Stomach (tissue), 9 donors: Measurements from ENCODE around the gene TOX2. TPM values are rescaled to one million over a fixed set of nuclear protein-coding genes. Genes with fewer than 3 reads are reported as not detected.

ENCODE experiments used
- DNase-seq, 2 donors: peaks; one replicate each; pipeline versions ENCODE4 v3.0.0 to v3.0.0-alpha.2; 2013 to 2019
- H3K27ac ChIP-seq, 5 donors: fragments of 200-600 bp in 4 of 5; sonication (generic) in 4 of 5; one replicate each; pipeline ENCODE4 v1.5.1; 2013 to 2019; ENCODE audit warnings: mild to moderate bottlenecking in 1 of 5, moderate library complexity in 1 of 5
- H3K27me3 ChIP-seq, 3 donors: fragments of 200-600 bp; sonication (generic); one replicate each; pipeline ENCODE4 v1.5.1; 2017 to 2019; ENCODE audit warnings: mixed run types in 1 of 3
- H3K36me3 ChIP-seq, 4 donors: fragments of 200-600 bp; sonication (generic); 1 replicate in 3 of 4; 2 replicates in 1 of 4; pipeline ENCODE4 v1.5.1; 2016 to 2019
- H3K4me1 ChIP-seq, 4 donors: fragments of 200-600 bp; sonication (generic); one replicate each; pipeline ENCODE4 v1.5.1; 2016 to 2019
- H3K4me3 ChIP-seq, 4 donors: fragments of 200-600 bp; sonication (generic) in 3 of 4; one replicate each; pipeline ENCODE4 v1.5.1; 2016 to 2019; ENCODE audit warnings: mild to moderate bottlenecking in 1 of 4
- H3K9me3 ChIP-seq, 4 donors: fragments of 200-600 bp; sonication (generic); one replicate each; pipeline ENCODE4 v1.5.1; 2016 to 2019
- EP300 ChIP-seq: sonication (generic); formaldehyde crosslinking; IDR thresholded peaks from one replicate; pipeline ENCODE4 v1.6.1; 2017; ENCODE audit warnings: antibody characterized with exemption
- POLR2A ChIP-seq, 4 donors: fragments of 450-650 bp; IDR thresholded peaks; one replicate each; pipeline ENCODE4 v1.6.1; 2016; ENCODE audit warnings: antibody characterized with exemption in 4 of 4, control low read depth in 2 of 4, mild to moderate bottlenecking in 1 of 4, moderate library complexity in 1 of 4
- POLR2AphosphoS5 ChIP-seq, 3 donors: sonication (generic); formaldehyde crosslinking; IDR thresholded peaks; one replicate each; pipeline ENCODE4 v1.6.1; 2016; ENCODE audit warnings: antibody characterized with exemption in 3 of 3
- WGBS, 5 donors: extraction: QIAGEN DNeasy Blood & Tissue Kit in 3 of 5; methylation state at CpG; one replicate each; pipeline versions ENCODE4 v1.1.5 to v1.1.7; 2013 to 2018; 5-methylcytosine and 5-hydroxymethylcytosine counted together
- intact Hi-C: fragments of 100-400 bp; cut with DNase I; formaldehyde crosslinking; loops from one replicate; pipeline ENCODE4 v1.15.1; 2023; ENCODE audit warnings: low total_unique reads
- polyA plus RNA-seq, 3 donors: library from polyadenylated mRNA; stranded (reverse); fragments of 200-250 nt; gene quantifications; one replicate each; pipeline ENCODE4 v1.2.3, GENCODE V29; 2013
- total RNA-seq, 5 donors: library from RNA; depleted of rRNA; stranded (reverse); fragments of >200 nt; gene quantifications; one replicate each; pipeline versions ENCODE4 v1.1.0 to v1.2.3, GENCODE V29; 2014 to 2016
- TF ChIP-seq, protein P1 (sequence below), 7 experiments: fragments of 450-650 bp in 4 of 7; fragments of 200-600 bp in 3 of 7; sonication (generic) in 3 of 7; IDR thresholded peaks; one replicate each; pipeline ENCODE4 v1.5.1; 2016 to 2019; ENCODE audit warnings: antibody characterized with exemption in 7 of 7, control low read depth in 2 of 7, mild to moderate bottlenecking in 1 of 7
- donor health status: healthy with polysubstance abuse.
- donor health status: Bipolar disorder and iron deficiency.
- donor health status: healthy.

TOX2 gene
- total and polyA plus RNA-seq, 8 donors = 0.87 to 20.2 (median 7.0) TPM; not detected in 1

GRCh38 chr20:43893930-43894329 is 20.7 kb upstream of the TOX2 start:
- no peak for TF ChIP-seq EP300
- TF ChIP-seq, protein P1, sequence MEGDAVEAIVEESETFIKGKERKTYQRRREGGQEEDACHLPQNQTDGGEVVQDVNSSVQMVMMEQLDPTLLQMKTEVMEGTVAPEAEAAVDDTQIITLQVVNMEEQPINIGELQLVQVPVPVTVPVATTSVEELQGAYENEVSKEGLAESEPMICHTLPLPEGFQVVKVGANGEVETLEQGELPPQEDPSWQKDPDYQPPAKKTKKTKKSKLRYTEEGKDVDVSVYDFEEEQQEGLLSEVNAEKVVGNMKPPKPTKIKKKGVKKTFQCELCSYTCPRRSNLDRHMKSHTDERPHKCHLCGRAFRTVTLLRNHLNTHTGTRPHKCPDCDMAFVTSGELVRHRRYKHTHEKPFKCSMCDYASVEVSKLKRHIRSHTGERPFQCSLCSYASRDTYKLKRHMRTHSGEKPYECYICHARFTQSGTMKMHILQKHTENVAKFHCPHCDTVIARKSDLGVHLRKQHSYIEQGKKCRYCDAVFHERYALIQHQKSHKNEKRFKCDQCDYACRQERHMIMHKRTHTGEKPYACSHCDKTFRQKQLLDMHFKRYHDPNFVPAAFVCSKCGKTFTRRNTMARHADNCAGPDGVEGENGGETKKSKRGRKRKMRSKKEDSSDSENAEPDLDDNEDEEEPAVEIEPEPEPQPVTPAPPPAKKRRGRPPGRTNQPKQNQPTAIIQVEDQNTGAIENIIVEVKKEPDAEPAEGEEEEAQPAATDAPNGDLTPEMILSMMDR (IDR thresholded peaks at IDR 0.05) = no peak
- TF ChIP-seq POLR2A (IDR thresholded peaks at IDR 0.05) = no peak
- TF ChIP-seq POLR2AphosphoS5 (IDR thresholded peaks at IDR 0.05) = no peak
- intact Hi-C loops = no loop called here
- Histone ChIP-seq H3K4me3 (no peak overlapping the region), H3K4me1 (no peaks in the 10 kb centered on the region), H3K27me3 (peaks cover 0 to 13% (median 0%) of the 10 kb centered on the region in 3 donors), H3K36me3 (no peaks in the 10 kb centered on the region), H3K9me3 (peaks cover 0 to 37% (median 23%) of the 10 kb centered on the region in 4 donors), H3K27ac (no peak overlapping the region)
- DNase-seq = no peak
- WGBS, 5 donors = 21 to 41% (median 33%) methylated on average over 2 of the region's 2 CpGs

DNA sequence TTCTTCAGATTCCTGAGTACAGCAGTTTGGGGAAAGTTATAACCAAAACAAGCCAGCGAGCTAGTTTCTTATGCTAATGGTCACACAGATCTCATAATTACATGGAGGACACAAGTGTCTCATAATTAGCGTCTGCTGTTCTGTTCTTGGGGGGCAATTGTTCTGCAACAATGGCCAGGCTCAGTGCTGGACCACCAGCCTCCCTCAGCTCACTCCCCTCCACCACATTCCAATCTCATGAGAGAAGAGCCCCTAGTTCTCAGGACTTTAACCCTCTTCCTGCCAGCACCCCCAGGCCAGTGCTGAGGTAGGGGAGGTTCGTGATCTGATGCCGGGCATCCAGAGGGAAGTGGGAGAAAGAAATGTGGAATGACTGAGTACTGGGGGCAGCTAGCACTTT is 20.2 kb upstream of the TOX2 start:
- Histone ChIP-seq H3K36me3 (no peaks in the 10 kb centered on the region), H3K4me1 (peaks cover 0 to 3% (median 0%) of the 10 kb centered on the region in 4 donors), H3K4me3 (no peak overlapping the region), H3K27ac (no peak overlapping the region), H3K9me3 (peaks cover 0 to 35% (median 18%) of the 10 kb centered on the region in 4 donors), H3K27me3 (peaks cover 0 to 16% (median 0%) of the 10 kb centered on the region in 3 donors)
- intact Hi-C loops = no loop called here
- DNase-seq = no peak
- no peak for TF ChIP-seq POLR2A (IDR thresholded peaks at IDR 0.05)
- TF ChIP-seq, protein P1 (IDR thresholded peaks at IDR 0.05) = no peak
- TF ChIP-seq EP300 = no peak
- TF ChIP-seq POLR2AphosphoS5 (IDR thresholded peaks at IDR 0.05) = no peak
- WGBS, 5 donors = 29 to 42% (median 38%) methylated on average over 4 of the region's 4 CpGs

DNA sequence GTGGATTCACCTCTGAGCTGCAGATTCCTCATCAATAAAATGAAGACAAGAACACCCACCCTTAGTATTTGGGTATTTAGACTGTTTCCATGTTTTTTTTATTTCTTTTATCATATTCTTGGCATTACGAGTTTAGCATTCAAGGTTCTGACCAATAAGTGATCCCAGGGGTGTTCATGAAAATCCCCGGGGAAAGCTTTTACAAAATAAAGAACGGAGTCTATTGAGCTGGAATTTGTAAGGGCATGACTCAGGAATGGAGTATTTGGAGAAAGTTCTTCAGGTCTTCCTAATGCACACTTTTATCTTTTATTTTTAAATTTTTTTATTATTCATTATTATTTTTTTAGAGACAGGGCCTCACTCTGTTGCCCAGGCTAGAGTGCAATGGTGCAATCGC is 19.4 kb upstream of the TOX2 start:
- H3K27me3 ChIP-seq = peaks cover 0 to 18% (median 0%) of the 10 kb centered on the region in 3 donors
- H3K9me3 ChIP-seq = peaks cover 0 to 29% (median 11%) of the 10 kb centered on the region in 4 donors
- H3K36me3 ChIP-seq = no peaks in the 10 kb centered on the region
- H3K27ac ChIP-seq = no peak overlapping the region
- intact Hi-C loops = no loop called here
- no peak for TF ChIP-seq POLR2AphosphoS5 (IDR thresholded peaks at IDR 0.05)
- no peak for TF ChIP-seq EP300
- no peak for TF ChIP-seq POLR2A (IDR thresholded peaks at IDR 0.05)
- TF ChIP-seq, protein P1 (IDR thresholded peaks at IDR 0.05) = no peak
- WGBS, 5 donors = 87 to 91% (median 90%) methylated on average over 4 of the region's 4 CpGs
- H3K4me3 ChIP-seq = no peak overlapping the region
- DNase-seq = no peak
- H3K4me1 ChIP-seq = peaks cover 0 to 10% (median 0%) of the 10 kb centered on the region in 4 donors

DNA sequence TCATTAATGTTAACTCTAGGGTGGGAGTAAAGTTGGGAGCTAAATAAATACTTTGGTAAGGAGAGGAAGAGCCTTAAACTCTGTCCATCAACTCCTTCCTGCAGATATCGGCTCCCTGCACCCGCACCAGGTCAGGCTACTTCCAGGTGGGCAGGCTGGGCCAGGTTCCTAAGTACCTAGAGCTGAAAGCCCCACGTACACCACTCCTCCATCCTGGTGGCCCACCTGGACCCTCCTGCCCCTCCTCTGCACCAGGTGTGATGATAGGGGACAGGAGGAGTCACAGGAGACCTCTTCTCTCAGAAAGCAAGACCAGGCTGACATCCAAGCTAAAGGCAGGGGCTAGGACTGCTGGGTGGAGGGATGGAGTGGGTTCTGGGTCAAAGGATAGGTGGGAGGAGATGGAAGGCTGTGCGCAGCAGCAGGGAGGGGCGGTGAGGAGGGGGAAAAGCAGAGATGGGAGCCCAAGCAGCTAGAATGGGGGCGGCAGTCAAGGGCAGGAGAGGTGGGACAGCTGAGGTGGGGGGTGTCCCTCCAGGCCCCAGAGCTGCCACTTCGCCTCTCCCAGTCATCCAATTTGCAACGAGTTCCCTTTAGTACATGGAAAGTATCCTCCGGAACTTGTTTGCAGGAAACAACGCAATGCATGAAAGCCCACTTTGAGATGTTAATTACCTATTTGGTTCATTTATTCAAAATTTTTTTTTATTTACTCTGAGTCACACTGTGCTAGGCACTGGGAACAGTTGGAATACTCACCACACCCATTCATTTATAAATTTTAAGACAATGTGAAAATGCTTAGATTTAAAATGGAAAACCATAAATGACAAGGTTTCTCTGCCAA is 15.2 kb upstream of the TOX2 start:
- intact Hi-C loops = no loop called here
- H3K36me3 ChIP-seq = no peaks in the 10 kb centered on the region
- no peaks in the 10 kb centered on the region for H3K9me3 ChIP-seq
- peaks cover 0 to 17% (median 0%) of the 10 kb centered on the region in 3 donors for H3K27me3 ChIP-seq
- WGBS, 5 donors = 55 to 73% (median 64%) methylated on average over 10 of the region's 10 CpGs
- TF ChIP-seq, protein P1 (IDR thresholded peaks at IDR 0.05) = no peak
- no peak for TF ChIP-seq EP300
- TF ChIP-seq POLR2A (IDR thresholded peaks at IDR 0.05) = no peak
- no peak for TF ChIP-seq POLR2AphosphoS5 (IDR thresholded peaks at IDR 0.05)
- peaks cover 0 to 13% (median 0%) of the 10 kb centered on the region in 4 donors for H3K4me1 ChIP-seq
- H3K27ac ChIP-seq = peak overlapping the region in 3 of 5 donors; percentile 27 to 39 (median 36)
- H3K4me3 ChIP-seq = no peak overlapping the region
- no peak for DNase-seq
